ENCODE data around the gene DNM1L. TPM values are rescaled to one million over a fixed set of nuclear protein-coding genes. Genes with fewer than 3 reads are reported as not detected.

DNM1L gene
- total and polyA plus RNA-seq, 9 of the 15 experiments (the other 6 are each of a cell fraction or from before 2014, with no cell fraction given): 24.1 to 82.8 (median 61.5) TPM

- TF ChIP-seq NUFIP1 (IDR thresholded peaks at IDR 0.05; ENCODE audit: partially characterized antibody) (no peak), FOXA3 (CRISPR knock-in tag; conservative IDR thresholded peaks at IDR 0.05 in 1 of 2, IDR thresholded peaks at IDR 0.05 in 1 of 2) (no peak), ZKSCAN8 (CRISPR knock-in tag; IDR thresholded peaks at IDR 0.05) (no peak), PHF21A (IDR thresholded peaks at IDR 0.05; ENCODE audit: borderline replicate concordance, low read depth) (no peak), ZNF175 (CRISPR knock-in tag; IDR thresholded peaks at IDR 0.05; ENCODE audit: low read depth) (no peak), CHAMP1 (IDR thresholded peaks at IDR 0.05) (no peak), CREB3L1 (IDR thresholded peaks at IDR 0.05; ENCODE audit: borderline replicate concordance, low read depth) (peak; percentile 17; the same call in 1 of the 2 replicates), CREB5 (CRISPR knock-in tag; IDR thresholded peaks at IDR 0.05) (no peak), MCM3 (IDR thresholded peaks at IDR 0.05) (no peak), LEF1 (IDR thresholded peaks at IDR 0.05) (no peak), NBN (IDR thresholded peaks at IDR 0.05; ENCODE audit: low read depth) (peak; percentile 50; the same call in 1 of the 2 replicates), SMARCB1 (IDR thresholded peaks at IDR 0.05; ENCODE audit: insufficient read length, low read depth) (no peak), FUS (optimal IDR thresholded peaks at IDR 0.05; ENCODE audit: low read depth, low read length) (no peak)
- TF ChIP-seq, protein P1, sequence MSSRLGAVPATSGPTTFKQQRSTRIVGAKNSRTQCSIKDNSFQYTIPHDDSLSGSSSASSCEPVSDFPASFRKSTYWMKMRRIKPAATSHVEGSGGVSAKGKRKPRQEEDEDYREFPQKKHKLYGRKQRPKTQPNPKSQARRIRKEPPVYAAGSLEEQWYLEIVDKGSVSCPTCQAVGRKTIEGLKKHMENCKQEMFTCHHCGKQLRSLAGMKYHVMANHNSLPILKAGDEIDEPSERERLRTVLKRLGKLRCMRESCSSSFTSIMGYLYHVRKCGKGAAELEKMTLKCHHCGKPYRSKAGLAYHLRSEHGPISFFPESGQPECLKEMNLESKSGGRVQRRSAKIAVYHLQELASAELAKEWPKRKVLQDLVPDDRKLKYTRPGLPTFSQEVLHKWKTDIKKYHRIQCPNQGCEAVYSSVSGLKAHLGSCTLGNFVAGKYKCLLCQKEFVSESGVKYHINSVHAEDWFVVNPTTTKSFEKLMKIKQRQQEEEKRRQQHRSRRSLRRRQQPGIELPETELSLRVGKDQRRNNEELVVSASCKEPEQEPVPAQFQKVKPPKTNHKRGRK (tag; IDR thresholded peaks at IDR 0.05): no peak
- TF ChIP-seq, protein P2, sequence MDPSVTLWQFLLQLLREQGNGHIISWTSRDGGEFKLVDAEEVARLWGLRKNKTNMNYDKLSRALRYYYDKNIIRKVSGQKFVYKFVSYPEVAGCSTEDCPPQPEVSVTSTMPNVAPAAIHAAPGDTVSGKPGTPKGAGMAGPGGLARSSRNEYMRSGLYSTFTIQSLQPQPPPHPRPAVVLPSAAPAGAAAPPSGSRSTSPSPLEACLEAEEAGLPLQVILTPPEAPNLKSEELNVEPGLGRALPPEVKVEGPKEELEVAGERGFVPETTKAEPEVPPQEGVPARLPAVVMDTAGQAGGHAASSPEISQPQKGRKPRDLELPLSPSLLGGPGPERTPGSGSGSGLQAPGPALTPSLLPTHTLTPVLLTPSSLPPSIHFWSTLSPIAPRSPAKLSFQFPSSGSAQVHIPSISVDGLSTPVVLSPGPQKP (CRISPR knock-in tag; IDR thresholded peaks at IDR 0.05): no peak
- TF ChIP-seq, protein P3, sequence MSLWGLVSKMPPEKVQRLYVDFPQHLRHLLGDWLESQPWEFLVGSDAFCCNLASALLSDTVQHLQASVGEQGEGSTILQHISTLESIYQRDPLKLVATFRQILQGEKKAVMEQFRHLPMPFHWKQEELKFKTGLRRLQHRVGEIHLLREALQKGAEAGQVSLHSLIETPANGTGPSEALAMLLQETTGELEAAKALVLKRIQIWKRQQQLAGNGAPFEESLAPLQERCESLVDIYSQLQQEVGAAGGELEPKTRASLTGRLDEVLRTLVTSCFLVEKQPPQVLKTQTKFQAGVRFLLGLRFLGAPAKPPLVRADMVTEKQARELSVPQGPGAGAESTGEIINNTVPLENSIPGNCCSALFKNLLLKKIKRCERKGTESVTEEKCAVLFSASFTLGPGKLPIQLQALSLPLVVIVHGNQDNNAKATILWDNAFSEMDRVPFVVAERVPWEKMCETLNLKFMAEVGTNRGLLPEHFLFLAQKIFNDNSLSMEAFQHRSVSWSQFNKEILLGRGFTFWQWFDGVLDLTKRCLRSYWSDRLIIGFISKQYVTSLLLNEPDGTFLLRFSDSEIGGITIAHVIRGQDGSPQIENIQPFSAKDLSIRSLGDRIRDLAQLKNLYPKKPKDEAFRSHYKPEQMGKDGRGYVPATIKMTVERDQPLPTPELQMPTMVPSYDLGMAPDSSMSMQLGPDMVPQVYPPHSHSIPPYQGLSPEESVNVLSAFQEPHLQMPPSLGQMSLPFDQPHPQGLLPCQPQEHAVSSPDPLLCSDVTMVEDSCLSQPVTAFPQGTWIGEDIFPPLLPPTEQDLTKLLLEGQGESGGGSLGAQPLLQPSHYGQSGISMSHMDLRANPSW (CRISPR knock-in tag; IDR thresholded peaks at IDR 0.05): no peak
Measured at GRCh38 chr12:32755654-32756475, 76.8 kb downstream of the DNM1L start, which contains the start of gene YARS2 (continued).
